CD4-positive, alpha-beta T cell (primary cell): Measurements from ENCODE around the gene CHID1. TPM values are rescaled to one million over a fixed set of nuclear protein-coding genes. Genes with fewer than 3 reads are reported as not detected.

Experiments used
- ATAC-seq: fragments of 200-7000 bp; cut with Tn5 transposase; one replicate; pipeline ENCODE4 v1.10.0; 2022; ENCODE audit warnings: mild to moderate bottlenecking; ENCODE audit not compliant: poor library complexity
- CTCF ChIA-PET: fragments of 350-600 bp; sonication (Branson Sonifier 250); formaldehyde crosslinking; loops from one replicate; lab custom pipeline; 2021; ENCODE audit warnings: antibody characterized with exemption, inconsistent platforms; lab: Charles Lee
- POLR2A ChIA-PET: fragments of 350-600 bp; sonication (Branson Sonifier 250); formaldehyde crosslinking; loops from one replicate; lab custom pipeline; 2021; ENCODE audit warnings: antibody characterized with exemption, inconsistent platforms; lab: Charles Lee
- DNase-seq, 14 experiments: peaks; one replicate each; pipeline ENCODE4 v3.0.0-alpha.2; 2013 to 2020; ENCODE audit warnings: mixed read lengths in 2 of 14
- H3K27ac ChIP-seq, 2 donors: one replicate each; pipeline versions ENCODE4 v1.5.1 to v1.7.0; 2013; ENCODE audit warnings: low read length in 2 of 2, low read depth in 1 of 2, mild to moderate bottlenecking in 1 of 2
- H3K27me3 ChIP-seq, 2 experiments: 1 replicate in 1 of 2; 2 replicates in 1 of 2; pipeline versions ENCODE4 v1.6.1 to v1.7.0; 2013; ENCODE audit warnings: low read length in 2 of 2, control low read depth in 1 of 2, mild to moderate bottlenecking in 1 of 2, moderate library complexity in 1 of 2; ENCODE audit not compliant: insufficient read depth in 2 of 2, control insufficient read depth in 1 of 2
- H3K36me3 ChIP-seq: one replicate; pipeline ENCODE4 v1.6.1; 2013; ENCODE audit warnings: low read length, control low read depth; ENCODE audit not compliant: insufficient read depth
- H3K4me1 ChIP-seq: one replicate; pipeline ENCODE4 v1.6.1; 2013; ENCODE audit warnings: low read length, control low read depth; ENCODE audit not compliant: insufficient read depth
- H3K4me3 ChIP-seq: one replicate; pipeline ENCODE4 v1.5.1; 2013; ENCODE audit warnings: mild to moderate bottlenecking, low read length, moderate library complexity
- H3K9me3 ChIP-seq, 2 experiments: 1 replicate in 1 of 2; 2 replicates in 1 of 2; pipeline versions ENCODE4 v1.6.1 to v1.7.0; 2013; ENCODE audit warnings: low read length in 2 of 2, mild to moderate bottlenecking in 2 of 2, control low read depth in 1 of 2, moderate library complexity in 1 of 2; ENCODE audit not compliant: control insufficient read depth in 1 of 2, insufficient read depth in 1 of 2
- H3K27ac Mint-ChIP-seq: one replicate; pipeline ENCODE4 v1.8.0; 2020; ENCODE audit warnings: mixed read lengths
- H3K27me3 Mint-ChIP-seq: one replicate; pipeline ENCODE4 v1.8.0; 2021; ENCODE audit warnings: mixed read lengths
- H3K36me3 Mint-ChIP-seq: one replicate; pipeline ENCODE4 v1.8.0; 2021; ENCODE audit warnings: low read depth, mixed read lengths
- H3K4me1 Mint-ChIP-seq: one replicate; pipeline ENCODE4 v1.8.0; 2021; ENCODE audit warnings: low read depth, mixed read lengths
- H3K4me3 Mint-ChIP-seq: one replicate; pipeline ENCODE4 v1.8.0; 2020; ENCODE audit warnings: mild to moderate bottlenecking, mixed read lengths
- H3K9me3 Mint-ChIP-seq: one replicate; pipeline ENCODE4 v1.8.0; 2020; ENCODE audit warnings: mixed read lengths
- CTCF ChIP-seq: fragments of 200-600 bp; IDR thresholded peaks from one replicate; pipeline ENCODE4 v1.8.0; 2022; ENCODE audit warnings: antibody characterized with exemption, mild to moderate bottlenecking
- intact Hi-C, 2 experiments: fragments of 100-400 bp; cut with DNase I in 1 of 2; cut with micrococcal nuclease in 1 of 2; formaldehyde crosslinking; loops; one replicate each; pipeline versions ENCODE4 v1.15.1 to v1.9.0; 2023 to 2025; cut with DNase I, micrococcal nuclease
- total RNA-seq, 174 experiments: library from RNA in 2 of 174; stranded (reverse) in 2 of 174; gene quantifications; one replicate each; pipeline ENCODE4 v1.2.3 and lab custom pipeline; 2021 to 2026

Gene CHID1
- total RNA-seq, 2 experiments from 2014 or later: 17.1 to 22.8 TPM

GRCh38 chr11:894575-895201 lies 15.9 kb downstream of the CHID1 start:
- POLR2A ChIA-PET: no interaction called here
- Histone ChIP-seq H3K9me3 (no peaks in the 10 kb centered on the region), H3K4me1 (no peaks in the 10 kb centered on the region), H3K27ac (no peak overlapping the region), H3K27me3 (no peaks in the 10 kb centered on the region), H3K36me3 (peaks cover 15% of the 10 kb centered on the region), H3K4me3 (no peak overlapping the region)
- Mint-ChIP-seq H3K27me3 (no peaks in the 10 kb centered on the region), H3K9me3 (no peaks in the 10 kb centered on the region), H3K36me3 (no peaks in the 10 kb centered on the region), H3K4me3 (no peak overlapping the region), H3K27ac (no peak overlapping the region), H3K4me1 (no peaks in the 10 kb centered on the region)
- intact Hi-C loops: no loop called here
- no peak for TF ChIP-seq CTCF
- ATAC-seq (no peak), DNase-seq (no peak)
- CTCF ChIA-PET: no interaction called here

GRCh38 chr11:893008-893654 lies 17.5 kb downstream of the CHID1 start:
- CTCF ChIA-PET: no interaction called here
- no peaks in the 10 kb centered on the region for H3K36me3 ChIP-seq
- TF ChIP-seq CTCF: no peak
- POLR2A ChIA-PET: no interaction called here
- DNase-seq (no peak), ATAC-seq (no peak)
- Mint-ChIP-seq H3K4me3 (no peak overlapping the region), H3K27ac (no peak overlapping the region), H3K36me3 (peaks cover 5% of the 10 kb centered on the region), H3K27me3 (no peaks in the 10 kb centered on the region), H3K9me3 (no peaks in the 10 kb centered on the region), H3K4me1 (no peaks in the 10 kb centered on the region)
- H3K27me3 ChIP-seq: no peaks in the 10 kb centered on the region
- intact Hi-C loops: no loop called here
- H3K9me3 ChIP-seq: no peaks in the 10 kb centered on the region
- H3K27ac ChIP-seq: no peak overlapping the region
- no peaks in the 10 kb centered on the region for H3K4me1 ChIP-seq
- H3K4me3 ChIP-seq: no peak overlapping the region

- no peak overlapping the region for H3K4me3 ChIP-seq
- H3K36me3 Mint-ChIP-seq: peaks cover 15% of the 10 kb centered on the region
- H3K4me1 ChIP-seq: no peaks in the 10 kb centered on the region
- intact Hi-C loops: no loop called here
- H3K27ac ChIP-seq: no peak overlapping the region
- no peaks in the 10 kb centered on the region for H3K27me3 ChIP-seq
- DNase-seq (no peak), ATAC-seq (no peak)
- POLR2A ChIA-PET: no interaction called here
- no peaks in the 10 kb centered on the region for H3K4me1 Mint-ChIP-seq
- H3K9me3 Mint-ChIP-seq: no peaks in the 10 kb centered on the region
- no peaks in the 10 kb centered on the region for H3K27me3 Mint-ChIP-seq
- TF ChIP-seq CTCF: no peak
- no peaks in the 10 kb centered on the region for H3K36me3 ChIP-seq
- no peaks in the 10 kb centered on the region for H3K9me3 ChIP-seq
- H3K4me3 Mint-ChIP-seq: no peak overlapping the region
- H3K27ac Mint-ChIP-seq: no peak overlapping the region
- CTCF ChIA-PET: no interaction called here
Observed at GRCh38 chr11:890794-891540, 19.6 kb downstream of the CHID1 start.
